IMR-90 (cell line): ENCODE measurements around the gene MGLL. TPM values are rescaled to one million over a fixed set of nuclear protein-coding genes. Genes with fewer than 3 reads are reported as not detected.

Source experiments
- ATAC-seq: fragments of 200-7000 bp; cut with Tn5 transposase; 2 replicates; pipeline ENCODE4 v1.9.1; 2020; ENCODE audit warnings: low read depth, mild to moderate bottlenecking, moderate library complexity
- BruUV-seq: library from RNA; stranded (reverse); fragments of 400-500 nt; replicated peaks from 2 replicates; lab custom pipeline; 2021; lab: Mats Ljungman, UMichigan
- CTCF ChIA-PET: fragments of 300-600 bp; formaldehyde crosslinking; extraction: SDS; loops from one replicate; lab custom pipeline; 2021; ENCODE audit warnings: antibody characterized with exemption; lab: Yijun Ruan, JAX
- POLR2A ChIA-PET: fragments of 300-600 bp; sonication (Branson Sonifier 250); formaldehyde crosslinking; loops from one replicate; lab custom pipeline; 2022; ENCODE audit warnings: antibody characterized with exemption; ENCODE audit not compliant: unreplicated experiment; lab: Charles Lee
- DNase-seq: peaks from one replicate; pipeline ENCODE4 v3.0.0; 2013
- H2AFZ ChIP-seq: replicated peaks from 2 replicates; pipeline ENCODE3; 2013; ENCODE audit warnings: low read length, mild to moderate bottlenecking; ENCODE audit not compliant: poor library complexity
- H2AK5ac ChIP-seq: 2 replicates; pipeline ENCODE4 v1.6.1; 2013; ENCODE audit warnings: low read depth, low read length, inconsistent platforms
- H2AK9ac ChIP-seq: replicated peaks from 2 replicates; pipeline ENCODE3; 2013; ENCODE audit warnings: mild to moderate bottlenecking, low read depth, low read length, moderate library complexity; ENCODE audit not compliant: poor library complexity
- H2BK120ac ChIP-seq: 2 replicates; pipeline ENCODE4 v1.6.1; 2013; ENCODE audit warnings: low read depth, low read length, inconsistent platforms
- H2BK15ac ChIP-seq: 3 replicates; pipeline ENCODE4 v1.6.1; 2013; ENCODE audit warnings: low read depth, low read length, inconsistent platforms
- H2BK20ac ChIP-seq: 2 replicates; pipeline ENCODE4 v1.6.1; 2013; ENCODE audit warnings: low read depth, mild to moderate bottlenecking, inconsistent platforms, low read length, moderate library complexity
- H2BK5ac ChIP-seq: 2 replicates; pipeline ENCODE4 v1.6.1; 2013; ENCODE audit warnings: mild to moderate bottlenecking, low read depth, low read length, inconsistent platforms; ENCODE audit not compliant: poor library complexity, severe bottlenecking
- H3K14ac ChIP-seq: replicated peaks from 2 replicates; pipeline ENCODE4 v1.6.1; 2013; ENCODE audit warnings: low read depth, low read length, inconsistent platforms
- H3K18ac ChIP-seq: 2 replicates; pipeline ENCODE4 v1.6.1; 2013; ENCODE audit warnings: low read depth, low read length, control low read depth
- H3K23ac ChIP-seq: 2 replicates; pipeline ENCODE4 v1.6.1; 2013; ENCODE audit warnings: low read depth, low read length, inconsistent platforms
- H3K27ac ChIP-seq: 2 replicates; pipeline ENCODE4 v1.5.1; 2013; ENCODE audit warnings: mild to moderate bottlenecking, control low read depth, low read length; ENCODE audit not compliant: insufficient read depth
- H3K27me3 ChIP-seq: 2 replicates; pipeline ENCODE4 v1.6.1; 2013; ENCODE audit warnings: low read length; ENCODE audit not compliant: control insufficient read depth, insufficient read depth
- H3K36me3 ChIP-seq: 2 replicates; pipeline ENCODE4 v1.6.1; 2013; ENCODE audit warnings: low read length, mixed read lengths; ENCODE audit not compliant: control insufficient read depth, insufficient read depth
- H3K4ac ChIP-seq: 2 replicates; pipeline ENCODE4 v1.6.1; 2013; ENCODE audit warnings: low read depth, low read length, inconsistent platforms
- H3K4me1 ChIP-seq: 2 replicates; pipeline ENCODE4 v1.6.1; 2013; ENCODE audit warnings: low read length, mixed read lengths; ENCODE audit not compliant: control insufficient read depth, insufficient read depth
- H3K4me2 ChIP-seq: 2 replicates; pipeline ENCODE4 v1.6.1; 2013; ENCODE audit warnings: low read depth, mild to moderate bottlenecking, control low read depth, low read length, moderate library complexity
- H3K4me3 ChIP-seq: 2 replicates; pipeline ENCODE4 v1.5.1; 2013; ENCODE audit warnings: low read depth, mild to moderate bottlenecking, control low read depth, low read length, moderate library complexity; ENCODE audit not compliant: insufficient read depth
- H3K56ac ChIP-seq: 2 replicates; pipeline ENCODE4 v1.6.1; 2013; ENCODE audit warnings: low read length, inconsistent platforms; ENCODE audit not compliant: insufficient read depth; ENCODE audit errors: extremely low read depth
- H3K79me1 ChIP-seq, 2 experiments: 2 replicates each; pipeline ENCODE4 v1.6.1; 2013; ENCODE audit warnings: low read length in 2 of 2, inconsistent platforms in 1 of 2, low read depth in 1 of 2
- H3K9ac ChIP-seq: 2 replicates; pipeline ENCODE4 v1.6.1; 2013; ENCODE audit warnings: low read depth, low read length, control low read depth
- H3K9me1 ChIP-seq: 2 replicates; pipeline ENCODE4 v1.6.1; 2013; ENCODE audit warnings: low read length, inconsistent platforms; ENCODE audit not compliant: insufficient read depth
- H3K9me3 ChIP-seq: 2 replicates; pipeline ENCODE4 v1.6.1; 2013; ENCODE audit warnings: low read length; ENCODE audit not compliant: control insufficient read depth, insufficient read depth
- H4K20me1 ChIP-seq: 2 replicates; pipeline ENCODE4 v1.6.1; 2013; ENCODE audit warnings: low read length, inconsistent platforms; ENCODE audit not compliant: insufficient read depth
- H4K5ac ChIP-seq: 2 replicates; pipeline ENCODE4 v1.6.1; 2013; ENCODE audit warnings: mild to moderate bottlenecking, low read depth, low read length, control low read depth
- H4K8ac ChIP-seq, 2 experiments: 2 replicates each; pipeline ENCODE4 v1.6.1; 2013; ENCODE audit warnings: low read depth in 2 of 2, low read length in 2 of 2, control low read depth in 1 of 2, inconsistent platforms in 1 of 2
- H4K91ac ChIP-seq: 2 replicates; pipeline ENCODE4 v1.6.1; 2013; ENCODE audit warnings: low read depth, low read length, inconsistent platforms; ENCODE audit not compliant: insufficient read depth
- BHLHE40 ChIP-seq: fragments of 150-350 bp; IDR thresholded peaks from 2 replicates; pipeline ENCODE4 v1.6.1; 2016; ENCODE audit warnings: mild to moderate bottlenecking, low read depth, low read length
- CEBPB ChIP-seq: IDR thresholded peaks from 2 replicates; pipeline ENCODE4 v1.6.1; 2012; ENCODE audit warnings: low read depth, low read length, improper control_type of control experiment
- CHD1 ChIP-seq: IDR thresholded peaks from 2 replicates; pipeline ENCODE4 v1.6.1; 2012; ENCODE audit warnings: low read depth, low read length, improper control_type of control experiment
- CTCF ChIP-seq: conservative IDR thresholded peaks from 2 replicates; pipeline ENCODE4 v1.5.1; 2012; ENCODE audit warnings: mild to moderate bottlenecking, low read depth, low read length, improper control_type of control experiment
- ELK1 ChIP-seq: fragments of 150-350 bp; IDR thresholded peaks from 2 replicates; pipeline ENCODE4 v1.6.1; 2016; ENCODE audit warnings: low read depth, mild to moderate bottlenecking, low read length, moderate library complexity, borderline replicate concordance
- FOS ChIP-seq: fragments of 150-350 bp; IDR thresholded peaks from 2 replicates; pipeline ENCODE4 v1.6.1; 2016; ENCODE audit warnings: low read depth, low read length
- MAFK ChIP-seq: IDR thresholded peaks from 2 replicates; pipeline ENCODE4 v1.6.1; 2012; ENCODE audit warnings: low read depth, low read length, improper control_type of control experiment
- MAZ ChIP-seq: IDR thresholded peaks from 2 replicates; pipeline ENCODE4 v1.6.1; 2012; ENCODE audit warnings: low read depth, mild to moderate bottlenecking, low read length, improper control_type of control experiment, moderate library complexity, borderline replicate concordance
- MXI1 ChIP-seq: IDR thresholded peaks from 2 replicates; pipeline ENCODE4 v1.6.1; 2012; ENCODE audit warnings: low read depth, mild to moderate bottlenecking, low read length, moderate library complexity, borderline replicate concordance
- NFE2L2 ChIP-seq: fragments of 150-350 bp; IDR thresholded peaks from 2 replicates; pipeline ENCODE4 v1.6.1; 2016; ENCODE audit warnings: low read depth, mild to moderate bottlenecking, low read length
- POLR2A ChIP-seq: IDR thresholded peaks from 2 replicates; pipeline ENCODE4 v1.6.1; 2012; ENCODE audit warnings: mild to moderate bottlenecking, low read depth, low read length
- RAD21 ChIP-seq: IDR thresholded peaks from 2 replicates; pipeline ENCODE4 v1.6.1; 2012; ENCODE audit warnings: low read length, improper control_type of control experiment
- RCOR1 ChIP-seq: IDR thresholded peaks from 2 replicates; pipeline ENCODE4 v1.6.1; 2012; ENCODE audit warnings: mild to moderate bottlenecking, low read length, improper control_type of control experiment; ENCODE audit not compliant: insufficient replicate concordance
- RFX5 ChIP-seq: IDR thresholded peaks from 2 replicates; pipeline ENCODE4 v1.8.0; 2012; ENCODE audit warnings: low read depth, mild to moderate bottlenecking, low read length, moderate library complexity
- SMC3 ChIP-seq: fragments of 150-350 bp; IDR thresholded peaks from 2 replicates; pipeline ENCODE4 v1.6.1; 2016; ENCODE audit warnings: low read depth, mild to moderate bottlenecking, antibody characterized with exemption, low read length, moderate library complexity
- USF2 ChIP-seq: fragments of 150-350 bp; IDR thresholded peaks from 2 replicates; pipeline ENCODE4 v1.6.1; 2017; ENCODE audit warnings: mild to moderate bottlenecking, antibody characterized with exemption, low read length, low read depth
- WGBS, 2 experiments: methylation state at CpG; one replicate each; pipeline versions ENCODE4 v1.1.5 to v1.1.7; 2013; ENCODE audit warnings: missing lambda C conversion rate in 2 of 2; ENCODE audit not compliant: insufficient read length in 1 of 2; ENCODE audit errors: extremely low coverage in 2 of 2; 5-methylcytosine and 5-hydroxymethylcytosine counted together
- dilution Hi-C: fragments of 300-500 bp; cut with HindIII; formaldehyde crosslinking; loops from one replicate; pipeline ENCODE4 v1.14.3; 2018; ENCODE audit warnings: low sequenced_read_pairs; ENCODE audit not compliant: unreplicated experiment
- in situ Hi-C: fragments of 300-500 bp; cut with MboI; formaldehyde crosslinking; loops from 3 replicates; pipeline ENCODE4 v1.14.3; 2019; ENCODE audit warnings: low sequenced_read_pairs, inconsistent platforms, mixed read lengths
- intact Hi-C: fragments of 100-400 bp; cut with micrococcal nuclease; formaldehyde crosslinking; loops from 2 replicates; pipeline ENCODE4 v1.10.0; 2022
- polyA plus RNA-seq, 3 experiments: library from polyadenylated mRNA; depleted of rRNA; stranded (reverse); fragments of >200 nt; gene quantifications; 2 replicates each; pipeline ENCODE4 v1.2.3, GENCODE V29; 2012; ENCODE audit warnings: low replicate concordance in 1 of 3
- total RNA-seq: library from RNA; depleted of rRNA; stranded (reverse); fragments of >200 nt; gene quantifications from 2 replicates; pipeline ENCODE4 v1.2.3, GENCODE V29; 2012

MGLL gene
- total and polyA plus RNA-seq, 2 of the 4 experiments (the other 2 are of a cell fraction), result 23.7 to 60.6 TPM

GRCh38 chr3:127789051-127789450 lies 33.3 kb downstream of the MGLL start:
- peak overlapping the region; percentile 7 for H2BK5ac ChIP-seq
- no peak overlapping the region for H3K23ac ChIP-seq
- no peak for ATAC-seq
- in situ Hi-C loops (no loop called here), dilution Hi-C loops (no loop called here), intact Hi-C loops (no loop called here)
- no peak overlapping the region for H3K27ac ChIP-seq
- no peaks in the 10 kb centered on the region for H3K9me3 ChIP-seq
- H4K8ac ChIP-seq, result peak overlapping the region in 1 of 2 experiments; percentile 27; a peak in 2 of 4 replicates
- peak overlapping the region; percentile 15 for H2AK9ac ChIP-seq
- POLR2A ChIA-PET, result no interaction called here
- no peak for TF ChIP-seq ELK1
- no peak for TF ChIP-seq NFE2L2
- no peak for TF ChIP-seq MAZ
- no peak for TF ChIP-seq CTCF
- no peak for TF ChIP-seq CEBPB
- no peak for TF ChIP-seq RAD21
- no peak for TF ChIP-seq FOS
- TF ChIP-seq CHD1, result no peak
- no peak for TF ChIP-seq POLR2A
- no peak for TF ChIP-seq RFX5
- no peak for TF ChIP-seq MAFK
- TF ChIP-seq MXI1, result no peak
- TF ChIP-seq BHLHE40, result no peak
- TF ChIP-seq USF2, result no peak
- TF ChIP-seq SMC3, result no peak
- no peak for TF ChIP-seq RCOR1
- H2BK20ac ChIP-seq, result 0 out of 2 replicates have a peak overlapping the region, but pooled peaks have one; percentile 40
- no peak overlapping the region for H3K9ac ChIP-seq
- H3K36me3 ChIP-seq, result peaks cover 3% of the 10 kb centered on the region; the same call in 1 of the 2 replicates
- CTCF ChIA-PET, result interaction anchor here (0.6 kb wide), 1 partner anchor 199 kb away, joined by 3 read pairs; no protein-coding TSS in a partner anchor
- 88% methylated on average over 3 of the region's 5 CpGs; no CpG with 5 or more reads in 1 of the 2 experiments for WGBS, 2 experiments
- H4K20me1 ChIP-seq, result no peaks in the 10 kb centered on the region
- BruUV-seq, result no TSS peak
- peak overlapping the region; percentile 69 for H3K4ac ChIP-seq
- H2BK120ac ChIP-seq, result peak overlapping the region; percentile 37; the same call in 1 of the 2 replicates
- no peak overlapping the region for H3K4me2 ChIP-seq
- peaks cover 36 to 90% of the 10 kb centered on the region in 2 experiments for H3K79me1 ChIP-seq
- peaks cover 35% of the 10 kb centered on the region for H3K9me1 ChIP-seq
- H3K4me3 ChIP-seq, result no peak overlapping the region
- no peak for DNase-seq
- no peak overlapping the region for H4K5ac ChIP-seq
- no peaks in the 10 kb centered on the region for H3K27me3 ChIP-seq
- peak overlapping the region; percentile 66 for H2AK5ac ChIP-seq
- no peak overlapping the region for H3K56ac ChIP-seq
- H3K4me1 ChIP-seq, result peaks cover 44% of the 10 kb centered on the region
- H2AFZ ChIP-seq, result no peak overlapping the region
- peak overlapping the region; percentile 73 for H3K14ac ChIP-seq
- H4K91ac ChIP-seq, result peak overlapping the region; percentile 23
- no peak overlapping the region for H3K18ac ChIP-seq
- H2BK15ac ChIP-seq, result no peak overlapping the region
